K562 (cell line): ENCODE data around the gene IL36RN. TPM values are rescaled to one million over a fixed set of nuclear protein-coding genes. Genes with fewer than 3 reads are reported as not detected.

Experiments
- ATAC-seq: fragments of 200-7000 bp; cut with Tn5 transposase; 3 replicates; pipeline ENCODE4 v1.9.1; 2020; ENCODE audit warnings: moderate library complexity
- BruUV-seq: library from RNA; stranded (reverse); fragments of 400-500 nt; replicated peaks from 2 replicates; lab custom pipeline; 2021; lab: Mats Ljungman, UMichigan
- CTCF ChIA-PET: fragments of 300-600 bp; formaldehyde crosslinking; extraction: SDS; loops from one replicate; lab custom pipeline; 2021; ENCODE audit warnings: low intra/inter-chr PET ratio; lab: Yijun Ruan, JAX
- POLR2A ChIA-PET: fragments of 300-600, 350-650 bp; sonication (Branson Sonifier 250); formaldehyde crosslinking; extraction: SDS; loops from one replicate; lab custom pipeline; 2021; ENCODE audit warnings: antibody characterized with exemption, inconsistent platforms; lab: Yijun Ruan, JAX
- DNase-seq, 4 experiments: peaks; one replicate each; pipeline versions ENCODE4 v3.0.0 to v3.0.0-alpha.2; 2011 to 2018; ENCODE audit warnings: low spot score in 3 of 4, mixed read lengths in 3 of 4; ENCODE audit errors: extremely low read depth in 1 of 4
- FAIRE-seq: peaks from 2 replicates; lab custom pipeline; 2011; peaks lifted over from hg19 to GRCh38; lab: Jason Lieb, UNC
- H2AFZ ChIP-seq: 2 replicates; pipeline ENCODE4 v1.6.0; 2011; ENCODE audit warnings: low read depth, low read length, control low read depth, inconsistent platforms
- H3K27ac ChIP-seq: fragments of 200-600 bp; 3 replicates; pipeline ENCODE4 v1.8.0; 2011; ENCODE audit warnings: low read depth, mild to moderate bottlenecking, control low read depth, inconsistent platforms, low read length, moderate library complexity, mixed read lengths; ENCODE audit errors: extremely low read depth
- H3K27me3 ChIP-seq, 2 experiments: fragments of 300-600 bp in 1 of 2; 2 replicates in 1 of 2; 3 replicates in 1 of 2; pipeline versions ENCODE4 v1.6.0 to v1.8.0; 2011; ENCODE audit warnings: inconsistent platforms in 2 of 2, low read length in 2 of 2, mild to moderate bottlenecking in 1 of 2, mixed read lengths in 1 of 2, moderate library complexity in 1 of 2; ENCODE audit not compliant: control insufficient read depth in 2 of 2, insufficient read depth in 2 of 2
- H3K36me3 ChIP-seq: fragments of 300-600 bp; 3 replicates; pipeline ENCODE4 v1.8.0; 2011; ENCODE audit warnings: mild to moderate bottlenecking, low read length, inconsistent platforms; ENCODE audit not compliant: control insufficient read depth, insufficient read depth
- H3K4me1 ChIP-seq, 2 experiments: fragments of 200-600 bp in 1 of 2; replicated peaks in 1 of 2; 2 replicates in 1 of 2; 3 replicates in 1 of 2; pipeline versions ENCODE4 v1.5.1 to v1.8.0; 2011; ENCODE audit warnings: inconsistent platforms in 2 of 2, low read length in 2 of 2, mild to moderate bottlenecking in 1 of 2, mixed read lengths in 1 of 2, moderate library complexity in 1 of 2; ENCODE audit not compliant: control insufficient read depth in 2 of 2, insufficient read depth in 2 of 2
- H3K4me2 ChIP-seq: 2 replicates; pipeline ENCODE4 v1.6.1; 2011; ENCODE audit warnings: low read length, control low read depth, inconsistent platforms, mixed read lengths; ENCODE audit not compliant: insufficient read depth
- H3K4me3 ChIP-seq: fragments of 200-600 bp; sonication (generic), shearing (Covaris generic); 2 replicates; pipeline ENCODE4 v1.5.1; 2016; ENCODE audit warnings: control low read depth, inconsistent platforms
- H3K79me2 ChIP-seq: fragments of 200-600 bp; 3 replicates; pipeline ENCODE4 v1.8.0; 2011; ENCODE audit warnings: low read length, inconsistent platforms; ENCODE audit not compliant: control insufficient read depth, insufficient read depth
- H3K9ac ChIP-seq, 2 experiments: 2 replicates each; pipeline versions ENCODE4 v1.6.0 to v1.6.1; 2011; ENCODE audit warnings: low read depth in 2 of 2, low read length in 2 of 2, control low read depth in 1 of 2, inconsistent platforms in 1 of 2, mild to moderate bottlenecking in 1 of 2, mixed read lengths in 1 of 2; ENCODE audit not compliant: insufficient read depth in 1 of 2
- H3K9me1 ChIP-seq: one replicate; pipeline ENCODE4 v1.6.0; 2011; ENCODE audit warnings: inconsistent platforms, mild to moderate bottlenecking, low read length, moderate library complexity; ENCODE audit not compliant: control insufficient read depth, insufficient read depth
- H3K9me3 ChIP-seq: replicated peaks from 2 replicates; pipeline ENCODE4 v1.5.1; 2011; ENCODE audit warnings: low read depth, low read length, inconsistent platforms; ENCODE audit not compliant: control insufficient read depth, insufficient read depth
- H4K20me1 ChIP-seq: replicated peaks from 2 replicates; pipeline ENCODE4 v1.6.1; 2011; ENCODE audit warnings: low read length, inconsistent platforms, mixed read lengths; ENCODE audit not compliant: control insufficient read depth, insufficient read depth
- E2F5 ChIP-seq: sonication (generic); formaldehyde crosslinking; IDR thresholded peaks from 2 replicates; pipeline ENCODE4 v1.8.0; 2022; ENCODE audit warnings: mild to moderate bottlenecking, missing genetic modification reagents
- MCM3 ChIP-seq: fragments of 450-650 bp; IDR thresholded peaks from 2 replicates; pipeline ENCODE4 v1.6.1; 2016
- POLR2AphosphoS2 ChIP-seq: IDR thresholded peaks from 2 replicates; pipeline ENCODE4 v1.6.1; 2012; ENCODE audit warnings: low read length, improper control_type of control experiment
- SMAD1 ChIP-seq: fragments of 150-350 bp; IDR thresholded peaks from 2 replicates; pipeline ENCODE4 v1.6.1; 2014; ENCODE audit warnings: low read length, low read depth; ENCODE audit not compliant: partially characterized antibody
- SPI1 ChIP-seq: IDR thresholded peaks from 2 replicates; pipeline ENCODE4 v1.6.1; 2011; ENCODE audit warnings: low read depth, low read length, control low read depth, borderline replicate concordance
- SRSF7 ChIP-seq: fragments of 200-400 bp; formaldehyde crosslinking; optimal IDR thresholded peaks from 2 replicates; pipeline ENCODE3; 2017; ENCODE audit warnings: mild to moderate bottlenecking, low read depth, low read length
- ZBTB40 ChIP-seq, 2 experiments: fragments of 450-650 bp in 1 of 2; sonication (generic) in 1 of 2; formaldehyde crosslinking in 1 of 2; IDR thresholded peaks; 2 replicates each; pipeline versions ENCODE4 v1.7.1 to v1.9.0; 2016 to 2022; ENCODE audit warnings: inconsistent platforms in 1 of 2, mild to moderate bottlenecking in 1 of 2, missing genetic modification reagents in 1 of 2
- ZKSCAN8 ChIP-seq: fragments of 200-800 bp; sonication (Bioruptor generic); IDR thresholded peaks from 2 replicates; pipeline ENCODE4 v1.6.1; 2016; ENCODE audit warnings: missing genetic modification characterization, missing compliant biosample characterization
- WGBS: fragments of 100-300 bp; shearing (Covaris generic); methylation state at CpG from one replicate; pipeline ENCODE4 v1.1.6; 2016; ENCODE audit warnings: low coverage, mixed read lengths; ENCODE audit not compliant: insufficient coverage; ENCODE audit errors: missing lambda C conversion rate; 5-methylcytosine and 5-hydroxymethylcytosine counted together
- in situ Hi-C: fragments of 300-500 bp; cut with MboI; formaldehyde crosslinking; loops from 4 replicates; pipeline ENCODE4 v1.15.0; 2018; ENCODE audit warnings: inconsistent platforms, mixed read lengths
- intact Hi-C: fragments of 100-400 bp; cut with micrococcal nuclease; formaldehyde crosslinking; loops from 2 replicates; pipeline ENCODE4 v1.14.2; 2022
- polyA plus RNA-seq, 8 experiments: library from polyadenylated mRNA; depleted of rRNA in 4 of 8; stranded (reverse) in 5 of 8; unstranded in 3 of 8; fragments of >200 nt; fragmentation: Nextera tagmentation in 2 of 8; fragmentation: Illumina TruSeq in 1 of 8; extraction: Ambion mirVana in 2 of 8; extraction: Trizol in 1 of 8; gene quantifications; 2 replicates each; pipeline versions ENCODE4 v1.2.1 to v1.2.3, GENCODE V29; 2011 to 2014; ENCODE audit warnings: inconsistent platforms in 1 of 8, missing spikeins in 1 of 8
- total RNA-seq, 7 experiments: library from RNA; depleted of rRNA in 6 of 7; stranded (reverse); fragments of >200 nt in 6 of 7; fragmentation: Illumina TruSeq in 2 of 7; extraction: Trizol in 2 of 7; gene quantifications; 2 replicates each; pipeline versions ENCODE4 v1.2.1 to v1.2.3, GENCODE V29; 2011 to 2021; ENCODE audit warnings: low replicate concordance in 1 of 7

Gene IL36RN
- total and polyA plus RNA-seq, 9 of the 15 experiments (the other 6 are each of a cell fraction or from before 2014, with no cell fraction given), result not detected

DNA sequence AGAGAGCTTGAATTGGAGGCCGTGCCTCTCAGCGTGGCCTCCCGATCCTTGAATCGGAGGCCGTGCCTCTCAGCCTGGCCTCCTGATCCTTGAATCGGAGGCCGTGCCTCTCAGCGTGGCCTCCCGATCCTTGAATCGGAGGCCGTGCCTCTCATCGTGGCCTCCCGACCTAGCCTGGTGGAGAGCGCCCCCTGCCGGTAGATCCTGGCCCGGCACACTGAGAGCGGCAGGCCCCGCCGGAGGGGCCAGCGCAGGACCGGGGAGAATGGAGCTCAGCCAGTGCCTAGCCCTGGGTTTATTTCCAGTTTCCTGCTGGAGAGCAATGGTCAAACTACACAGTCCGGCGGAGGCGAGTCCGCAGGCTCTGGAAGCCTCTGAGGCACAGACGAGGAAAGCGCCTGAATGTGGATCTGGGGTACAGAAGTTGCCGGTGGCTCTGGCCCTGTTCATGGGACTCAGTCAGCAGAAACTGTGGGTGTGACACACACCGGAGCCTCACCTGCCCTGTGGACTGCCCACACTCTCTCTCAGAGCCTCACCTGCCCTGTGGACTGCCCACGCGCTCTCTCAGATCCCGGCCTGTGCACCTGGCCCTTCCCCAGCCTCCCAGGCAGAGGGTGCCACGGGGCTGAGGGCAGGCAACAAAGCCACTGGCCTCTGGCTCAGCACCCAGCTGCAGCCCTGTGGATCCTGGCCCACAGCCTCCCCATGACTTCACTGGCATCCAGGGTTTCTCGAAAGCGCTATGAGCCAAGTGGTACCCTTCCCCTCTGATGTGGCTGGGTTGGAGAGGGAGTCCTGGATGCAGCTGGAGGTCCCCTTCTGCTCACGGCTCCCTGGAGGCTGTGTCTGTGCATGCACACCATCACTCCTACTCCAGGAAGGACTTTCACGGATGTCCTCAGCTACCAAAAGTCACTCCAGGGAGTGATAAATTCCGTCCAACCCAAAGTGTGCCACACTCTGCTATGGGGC lies 7.8 kb upstream of the IL36RN start (continued):
- TF ChIP-seq E2F5 (CRISPR knock-in tag) (no peak), SPI1 (no peak)

DNA sequence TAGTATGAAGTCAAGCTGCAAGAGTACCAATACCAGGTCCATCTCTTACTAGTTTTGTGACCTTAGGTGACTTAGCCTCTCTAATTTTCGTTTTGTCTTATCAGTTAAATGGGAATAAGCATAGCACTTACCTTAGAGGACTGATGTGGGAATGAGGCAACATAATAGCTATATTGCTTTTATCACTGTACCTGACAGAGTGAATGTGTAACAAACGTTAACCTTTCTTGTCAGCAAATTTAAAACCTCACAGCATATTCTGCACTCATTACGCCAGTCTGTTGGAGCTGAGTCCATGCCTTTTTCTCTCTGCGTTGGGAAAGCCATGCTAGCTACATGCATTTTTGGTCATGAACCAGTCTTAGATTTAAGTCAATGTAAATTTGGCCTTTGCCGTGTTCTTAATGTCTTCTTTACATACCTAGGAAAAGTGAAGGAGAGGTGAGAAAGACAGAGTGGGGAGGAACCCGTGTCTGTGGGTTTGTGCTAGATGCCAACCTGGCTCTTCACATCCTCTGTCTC lies 6.5 kb upstream of the IL36RN start, which contains the start of gene IL36B:
Gene IL36B (minus strand): TSS at position 472 of the 522 bp plus-strand sequence.
- Histone ChIP-seq H3K27me3 (peaks cover 0 to 14% of the 10 kb centered on the region in 2 experiments; a peak in 2 of 5 replicates), H3K9me1 (no peaks in the 10 kb centered on the region), H3K9ac (no peak within 1 kb of the TSS), H3K4me3 (no peak within 1 kb of the TSS), H3K4me2 (no peak within 1 kb of the TSS), H2AFZ (no peak within 1 kb of the TSS), H4K20me1 (no peaks in the 10 kb centered on the region), H3K9me3 (no peaks in the 10 kb centered on the region), H3K79me2 (no peaks in the 10 kb centered on the region), H3K36me3 (no peaks in the 10 kb centered on the region), H3K4me1 (peaks cover 0 to 8% of the 10 kb centered on the region in 2 experiments; a peak in 1 of 5 replicates), H3K27ac (no peak within 1 kb of the TSS)
- intact Hi-C loops (loop anchor here (5.0 kb wide), 1 partner anchor 95 kb away; no protein-coding TSS in a partner anchor), in situ Hi-C loops (no loop called here)
- DNase-seq (no peak), ATAC-seq (no peak), FAIRE-seq (no peak)
- ChIA-PET POLR2A (interaction anchor here (0.6 to 0.9 kb wide), 3 partner anchors 11 to 223 kb away, joined by 3 read pairs; no protein-coding TSS in a partner anchor), CTCF (no interaction called here)
- no TSS peak for BruUV-seq
- WGBS, result 7% methylated on average over 6 of the region's 6 CpGs
- no peak for TF ChIP-seq ZKSCAN8 (CRISPR knock-in tag)
- no peak for TF ChIP-seq MCM3
- TF ChIP-seq SMAD1, result no peak
- TF ChIP-seq SRSF7, result no peak
- no peak for TF ChIP-seq POLR2AphosphoS2
- TF ChIP-seq ZBTB40 (IDR thresholded peaks at IDR 0.05), result no peak
- TF ChIP-seq ZBTB40 (CRISPR knock-in tag; IDR thresholded peaks at IDR 0.05), result no peak
